DND-41 (cell line): ENCODE results near the gene MRPL9.

Experiments
- ATAC-seq: fragments of 200-7000 bp; cut with Tn5 transposase; 3 replicates; pipeline ENCODE4 v1.9.1; 2021; ENCODE audit warnings: low read depth; ENCODE audit not compliant: insufficient read depth
- DNase-seq: peaks from one replicate; pipeline ENCODE4 v3.0.0-alpha.2; 2020
- H2AFZ ChIP-seq: 2 replicates; pipeline ENCODE4 v1.6.0; 2012; ENCODE audit warnings: low read depth, low read length
- H3K27ac ChIP-seq: 2 replicates; pipeline ENCODE4 v1.5.1; 2012; ENCODE audit warnings: low read length, inconsistent platforms
- H3K27me3 ChIP-seq: fragments of 200-600 bp; sonication (generic); 2 replicates; pipeline ENCODE4 v1.6.0; 2012; ENCODE audit warnings: low read length, mild to moderate bottlenecking, inconsistent platforms; ENCODE audit not compliant: insufficient read depth, poor library complexity
- H3K36me3 ChIP-seq: 2 replicates; pipeline ENCODE4 v1.5.1; 2012; ENCODE audit warnings: low read length, inconsistent platforms; ENCODE audit not compliant: insufficient read depth
- H3K4me1 ChIP-seq: 2 replicates; pipeline ENCODE4 v1.5.1; 2012; ENCODE audit warnings: mild to moderate bottlenecking, low read length; ENCODE audit not compliant: insufficient read depth
- H3K4me2 ChIP-seq: 2 replicates; pipeline ENCODE4 v1.6.0; 2012; ENCODE audit warnings: mild to moderate bottlenecking, moderate library complexity, low read length, inconsistent platforms; ENCODE audit not compliant: insufficient read depth
- H3K4me3 ChIP-seq, 2 experiments: fragments of 200-600 bp in 1 of 2; shearing (Covaris generic) in 1 of 2; 2 replicates each; pipeline ENCODE4 v1.5.1; 2012 to 2016; ENCODE audit warnings: inconsistent platforms in 2 of 2, low read length in 2 of 2, mild to moderate bottlenecking in 2 of 2, low read depth in 1 of 2, moderate library complexity in 1 of 2
- H3K79me2 ChIP-seq: 2 replicates; pipeline ENCODE4 v1.6.0; 2012; ENCODE audit warnings: low read length, inconsistent platforms; ENCODE audit not compliant: insufficient read depth
- H3K9ac ChIP-seq: 2 replicates; pipeline ENCODE4 v1.6.0; 2012; ENCODE audit warnings: low read depth, mild to moderate bottlenecking, inconsistent platforms, low read length, moderate library complexity
- H3K9me3 ChIP-seq: 2 replicates; pipeline ENCODE4 v1.5.1; 2012; ENCODE audit warnings: low read length, moderate library complexity, mild to moderate bottlenecking, inconsistent platforms; ENCODE audit not compliant: insufficient read depth, severe bottlenecking
- H4K20me1 ChIP-seq: 2 replicates; pipeline ENCODE4 v1.6.0; 2012; ENCODE audit warnings: low read length; ENCODE audit not compliant: insufficient read depth
- CTCF ChIP-seq: IDR thresholded peaks from 2 replicates; pipeline ENCODE4 v1.5.1; 2012; ENCODE audit warnings: borderline replicate concordance, low read length, moderate library complexity, mild to moderate bottlenecking; ENCODE audit not compliant: poor library complexity, severe bottlenecking; ENCODE audit errors: extremely low read depth
- EZH2 ChIP-seq: IDR thresholded peaks from 3 replicates; pipeline ENCODE4 v1.6.1; 2012; ENCODE audit warnings: borderline replicate concordance, low read depth, mild to moderate bottlenecking, moderate library complexity, low read length, inconsistent platforms; ENCODE audit not compliant: severe bottlenecking

Gene MRPL9

GRCh38 chr1:151800830-151801229 is 37.5 kb upstream of the MRPL9 start:
- no peaks in the 10 kb centered on the region for H3K4me1 ChIP-seq
- no peak overlapping the region for H3K4me2 ChIP-seq
- H3K4me3 ChIP-seq: no peak overlapping the region
- H2AFZ ChIP-seq: no peak overlapping the region
- H3K36me3 ChIP-seq: 0 out of 2 replicates have a peak, but pooled peaks cover 3% of the 10 kb centered on the region
- ATAC-seq: no peak
- no peak overlapping the region for H3K27ac ChIP-seq
- H4K20me1 ChIP-seq: no peaks in the 10 kb centered on the region
- no peaks in the 10 kb centered on the region for H3K9me3 ChIP-seq
- no peaks in the 10 kb centered on the region for H3K79me2 ChIP-seq
- DNase-seq: no peak
- no peaks in the 10 kb centered on the region for H3K27me3 ChIP-seq
- TF ChIP-seq EZH2 (no peak), CTCF (no peak)
- no peak overlapping the region for H3K9ac ChIP-seq

GRCh38 chr1:151799179-151800022 is 36.1 kb upstream of the MRPL9 start:
- Histone ChIP-seq H3K4me3 (no peak overlapping the region), H4K20me1 (no peaks in the 10 kb centered on the region), H3K27me3 (no peaks in the 10 kb centered on the region), H2AFZ (no peak overlapping the region), H3K27ac (no peak overlapping the region), H3K79me2 (no peaks in the 10 kb centered on the region), H3K36me3 (0 out of 2 replicates have a peak, but pooled peaks cover 3% of the 10 kb centered on the region), H3K9ac (no peak overlapping the region), H3K4me1 (no peaks in the 10 kb centered on the region), H3K4me2 (no peak overlapping the region), H3K9me3 (no peaks in the 10 kb centered on the region)
- no peak for TF ChIP-seq CTCF
- no peak for TF ChIP-seq EZH2
- ATAC-seq: no peak
- no peak for DNase-seq

- ATAC-seq (no peak), DNase-seq (no peak)
- no peaks in the 10 kb centered on the region for H3K9me3 ChIP-seq
- no peaks in the 10 kb centered on the region for H3K79me2 ChIP-seq
- no peak overlapping the region for H2AFZ ChIP-seq
- no peaks in the 10 kb centered on the region for H4K20me1 ChIP-seq
- no peak overlapping the region for H3K9ac ChIP-seq
- no peak overlapping the region for H3K4me3 ChIP-seq
- peaks cover 6% of the 10 kb centered on the region; the same call in 1 of the 2 replicates for H3K36me3 ChIP-seq
- H3K4me1 ChIP-seq: no peaks in the 10 kb centered on the region
- H3K27ac ChIP-seq: no peak overlapping the region
- no peak overlapping the region for H3K4me2 ChIP-seq
- no peak for TF ChIP-seq EZH2
- TF ChIP-seq CTCF: no peak
- no peaks in the 10 kb centered on the region for H3K27me3 ChIP-seq
Measured at GRCh38 chr1:151798571-151798970, 35.3 kb upstream of the MRPL9 start.
